ENCODE results near the gene IREB2.

Gene IREB2

GRCh38 chr15:78406016-78406585 lies 31.9 kb upstream of the IREB2 start:
- no peak overlapping the region for H3K4me3 ChIP-seq (ENCODE audit: low read depth, low read length)

DNA sequence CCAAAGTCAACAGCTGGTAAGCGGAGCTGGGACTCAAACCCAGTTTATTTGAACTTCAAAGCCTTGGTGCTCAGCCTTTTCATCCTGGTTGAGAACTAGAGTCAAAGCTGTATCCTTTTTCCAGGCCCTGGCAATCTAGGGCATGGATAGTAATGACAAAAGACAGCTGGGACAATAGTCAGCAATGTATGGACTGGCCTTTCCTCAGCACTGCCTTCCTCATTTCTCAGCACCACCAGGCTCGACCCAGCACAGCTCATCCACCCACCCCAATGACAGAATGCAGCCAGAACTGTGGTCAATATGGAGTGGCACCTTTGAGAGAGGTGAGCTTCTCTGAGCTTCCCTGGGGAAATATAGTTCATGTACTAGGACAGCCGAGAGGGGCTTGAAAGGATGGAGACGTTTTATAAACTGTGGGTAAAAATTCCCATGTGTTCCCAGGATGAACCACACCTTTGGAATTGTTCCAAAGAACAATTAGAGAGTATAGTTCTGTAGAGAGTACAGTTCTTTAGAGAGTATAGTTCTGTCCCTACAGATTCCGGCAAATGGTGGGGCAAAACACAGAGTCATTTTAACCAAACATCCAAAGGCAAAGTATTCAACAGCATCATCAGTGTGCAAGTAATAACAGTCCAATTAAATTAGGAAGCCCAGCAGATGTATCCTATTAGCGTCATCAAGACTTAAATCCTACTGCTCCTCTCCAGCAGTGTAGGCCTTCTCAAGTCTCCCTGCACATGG lies 30.2 kb upstream of the IREB2 start:
- H3K4me3 ChIP-seq (ENCODE audit: low read depth, low read length): no peak overlapping the region

GRCh38 chr15:78408355-78408640 lies 29.7 kb upstream of the IREB2 start:
- no peak overlapping the region for H3K4me3 ChIP-seq (ENCODE audit: low read depth, low read length)

GRCh38 chr15:78408961-78409360 lies 29.1 kb upstream of the IREB2 start:
- no peak overlapping the region for H3K4me3 ChIP-seq (ENCODE audit: low read depth, low read length)

GRCh38 chr15:78411061-78411460 lies 27.0 kb upstream of the IREB2 start:
- H3K4me3 ChIP-seq (ENCODE audit: low read depth, low read length): no peak overlapping the region

- H3K4me3 ChIP-seq (ENCODE audit: low read depth, low read length): no peak overlapping the region
Observed at GRCh38 chr15:78414621-78415250, 23.3 kb upstream of the IREB2 start.

- H3K4me3 ChIP-seq (ENCODE audit: low read depth, low read length): no peak overlapping the region
Observed at GRCh38 chr15:78415284-78415683, 22.7 kb upstream of the IREB2 start.

GRCh38 chr15:78417754-78418630 lies 20.0 kb upstream of the IREB2 start:
- H3K4me3 ChIP-seq (ENCODE audit: low read depth, low read length): no peak overlapping the region

GRCh38 chr15:78418686-78419085 lies 19.3 kb upstream of the IREB2 start:
- no peak overlapping the region for H3K4me3 ChIP-seq (ENCODE audit: low read depth, low read length)

DNA sequence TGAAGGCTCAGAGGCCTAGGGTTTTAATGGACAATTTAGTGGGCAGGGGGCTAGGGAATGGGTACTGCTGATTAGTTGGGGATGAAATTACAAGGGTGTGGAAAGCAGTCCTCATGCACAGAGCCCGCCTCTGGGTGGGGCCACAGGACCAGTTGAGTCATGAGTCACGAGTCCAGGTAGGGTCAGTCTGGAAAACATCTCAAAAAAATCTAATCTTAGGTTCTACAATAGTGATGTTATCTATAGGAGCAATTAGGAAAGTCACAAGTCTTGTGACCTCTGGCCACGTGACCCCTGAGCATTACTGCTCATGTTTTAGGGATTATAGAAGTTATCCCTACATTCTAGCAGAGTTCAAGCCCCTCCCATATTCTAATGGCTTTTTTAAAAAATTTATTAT lies 18.6 kb upstream of the IREB2 start:
- H3K4me3 ChIP-seq (ENCODE audit: low read depth, low read length): no peak overlapping the region

- no peak overlapping the region for H3K4me3 ChIP-seq (ENCODE audit: low read depth, low read length)
Observed at GRCh38 chr15:78420220-78420619, 17.8 kb upstream of the IREB2 start.

GRCh38 chr15:78420766-78421165 lies 17.2 kb upstream of the IREB2 start:
- no peak overlapping the region for H3K4me3 ChIP-seq (ENCODE audit: low read depth, low read length)

GRCh38 chr15:78421238-78421965 lies 16.6 kb upstream of the IREB2 start:
- no peak overlapping the region for H3K4me3 ChIP-seq (ENCODE audit: low read depth, low read length)

GRCh38 chr15:78422571-78423340 lies 15.3 kb upstream of the IREB2 start:
- H3K4me3 ChIP-seq (ENCODE audit: low read depth, low read length): no peak overlapping the region

DNA sequence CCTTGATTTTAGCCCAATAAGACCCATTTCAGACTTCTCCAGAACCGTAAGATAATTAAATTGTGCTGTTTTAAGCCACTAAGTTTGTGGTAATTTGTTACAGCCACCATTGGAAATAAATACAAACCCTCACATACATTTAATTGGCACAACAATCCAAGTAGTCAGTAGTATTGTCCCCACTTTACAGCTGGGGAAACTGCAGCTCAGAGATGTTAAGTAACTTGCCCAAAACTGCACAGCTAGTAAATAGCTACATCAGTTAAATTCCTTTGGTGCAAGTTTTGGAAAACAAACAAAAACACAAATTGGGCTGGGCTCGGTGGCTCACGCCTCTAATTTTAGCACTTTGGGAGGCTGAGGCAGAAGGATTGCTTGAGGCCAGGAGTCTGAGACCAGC lies 13.3 kb upstream of the IREB2 start:
- no peak overlapping the region for H3K4me3 ChIP-seq (ENCODE audit: low read depth, low read length)

- no peak overlapping the region for H3K4me3 ChIP-seq (ENCODE audit: low read depth, low read length)
Observed at GRCh38 chr15:78425643-78426042, 12.4 kb upstream of the IREB2 start.

DNA sequence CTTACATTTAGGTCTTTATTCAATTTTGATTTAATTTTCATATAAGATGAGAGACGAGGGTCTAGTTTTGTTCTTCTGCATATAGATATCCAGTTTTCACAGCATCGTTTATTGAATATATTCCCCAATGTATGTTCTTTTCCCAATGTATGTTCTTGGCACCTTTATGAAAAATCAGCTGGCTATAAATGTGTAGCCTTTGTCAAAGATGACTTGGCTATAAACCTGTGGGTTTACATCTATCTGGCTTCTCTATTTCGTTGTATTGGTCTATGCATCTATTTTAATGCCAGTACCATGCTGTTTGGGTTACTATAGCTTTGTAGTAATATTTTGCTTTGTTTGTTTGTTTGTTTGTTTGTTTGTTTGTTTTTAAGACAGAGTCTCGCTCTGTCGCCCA lies 11.7 kb upstream of the IREB2 start:
- no peak overlapping the region for H3K4me3 ChIP-seq (ENCODE audit: low read depth, low read length)

DNA sequence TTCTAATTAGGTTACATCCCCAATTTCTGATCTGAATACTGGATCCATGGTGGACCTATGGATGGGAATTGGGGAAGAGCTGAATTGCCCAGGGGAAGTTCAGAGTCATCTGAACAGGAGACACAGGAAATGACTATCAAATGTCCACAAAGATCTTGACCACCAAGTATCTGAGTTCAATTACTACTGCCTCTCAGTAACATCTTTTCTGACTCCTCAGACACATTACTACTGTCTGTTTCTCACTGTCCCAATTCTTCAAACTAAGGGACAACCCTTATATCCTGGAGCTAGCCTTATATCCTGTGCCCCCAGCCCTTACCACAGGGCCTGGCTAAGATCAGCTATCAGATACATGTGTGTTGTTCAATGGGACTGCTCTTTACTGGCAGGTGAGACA lies 10.1 kb upstream of the IREB2 start:
- no peak overlapping the region for H3K4me3 ChIP-seq (ENCODE audit: low read depth, low read length)

DNA sequence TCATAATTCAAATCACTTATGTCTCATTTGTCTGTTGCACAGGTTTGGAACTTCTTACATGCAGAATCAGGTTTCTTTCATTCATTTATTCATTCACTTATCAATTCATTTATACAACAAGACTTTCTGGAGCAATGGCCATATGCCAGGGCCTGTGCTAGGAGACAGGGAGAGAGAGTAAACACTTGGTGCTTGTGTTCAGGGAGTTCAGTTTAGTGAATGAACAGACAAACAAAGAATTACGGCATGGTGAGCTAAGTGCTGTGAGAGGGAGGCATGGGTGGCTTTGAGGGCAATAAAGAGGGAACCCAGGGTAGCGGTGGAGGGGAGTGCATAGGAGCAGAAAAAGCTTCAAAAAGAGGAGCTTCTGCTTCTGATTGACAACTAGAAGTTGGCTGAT lies 8.5 kb upstream of the IREB2 start:
- no peak overlapping the region for H3K4me3 ChIP-seq (ENCODE audit: low read depth, low read length)

DNA sequence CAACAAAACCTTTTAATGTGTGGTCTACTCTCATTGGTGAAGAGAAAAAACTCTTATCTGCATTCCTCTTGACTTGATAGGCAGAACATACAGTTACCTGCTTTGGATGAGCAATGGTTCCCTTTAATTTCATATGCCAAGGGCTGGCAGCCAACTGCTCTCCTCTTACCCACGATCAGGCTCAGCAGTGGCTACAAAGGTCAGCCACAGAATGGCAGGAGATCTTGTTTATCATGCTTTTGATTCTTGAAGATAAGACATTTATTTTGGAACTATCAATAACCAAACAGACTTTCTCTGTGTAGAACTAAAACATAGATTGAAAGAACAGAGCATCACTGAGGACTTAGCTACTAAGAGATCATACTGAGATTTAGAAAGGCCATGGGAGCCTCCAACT lies 6.1 kb upstream of the IREB2 start:
- no peak overlapping the region for H3K4me3 ChIP-seq (ENCODE audit: low read depth, low read length)
